ENCODE results near the gene HAAO.
"Not testable (repeated sequence)": the region's sequence is repeated elsewhere in the genome, so short reads cannot be mapped to it uniquely, and the experiment has no call there.

HAAO gene

DNA sequence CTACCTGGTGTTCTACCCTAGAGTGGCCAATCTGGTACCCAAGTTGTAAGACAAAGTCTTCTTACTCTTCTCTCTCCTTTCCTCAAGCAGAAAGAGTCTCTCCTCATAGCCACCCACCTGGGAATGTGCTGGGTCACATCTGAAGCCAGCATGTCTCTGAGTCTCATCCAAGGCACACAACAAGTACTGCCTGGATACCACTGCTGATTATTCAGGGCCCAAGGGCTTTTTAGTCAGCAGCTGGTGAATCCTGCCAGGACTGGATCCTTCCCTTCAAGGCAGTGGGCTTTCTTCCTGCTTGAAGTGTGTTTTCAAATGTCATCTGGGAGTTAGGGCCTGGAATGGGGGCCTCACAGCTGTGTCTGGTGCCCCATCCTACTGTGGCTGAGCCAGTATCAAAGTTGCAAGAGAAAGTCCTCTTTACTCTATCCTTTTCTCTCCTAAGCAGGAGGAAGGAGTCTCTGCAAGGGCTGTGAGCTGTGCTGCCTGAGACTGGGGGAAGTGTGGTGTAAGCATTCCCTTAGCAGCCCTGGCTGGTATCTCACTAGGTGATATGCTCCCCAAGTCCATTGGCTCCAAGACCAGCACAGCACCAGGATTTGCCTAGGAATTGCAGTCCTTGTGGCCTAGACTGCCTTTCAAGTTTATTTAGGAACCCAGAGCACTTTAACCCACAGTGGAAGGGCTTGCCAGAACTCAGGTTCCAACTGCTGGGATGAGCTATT is 55.6 kb downstream of the HAAO start:
- Histone ChIP-seq H3F3A (ENCODE audit: insufficient read depth, low read length) (no peaks in the 10 kb centered on the region), H3K4me2 (ENCODE audit: low read depth, low read length) (no peak overlapping the region), H2AFZ (ENCODE audit: low read length) (no peak overlapping the region), H3K36me3 (replicated peaks; ENCODE audit: insufficient read depth, low read length) (no peaks in the 10 kb centered on the region), H3K9ac (ENCODE audit: low read length) (no peak overlapping the region), H3K27me3 (replicated peaks; ENCODE audit: insufficient read depth, low read length) (no peaks in the 10 kb centered on the region), H3K79me2 (ENCODE audit: low read length) (no peaks in the 10 kb centered on the region), H3K9me2 (replicated peaks; ENCODE audit: insufficient read depth, low read length) (no peaks in the 10 kb centered on the region; the same call in 1 of the 2 replicates), H3K4me3 (ENCODE audit: low read length) (no peak overlapping the region), H3K27ac (ENCODE audit: low read length) (no peak overlapping the region), H3K4me1 (ENCODE audit: low read length) (no peaks in the 10 kb centered on the region), H3K9me3 (replicated peaks; ENCODE audit: insufficient read depth, low read length) (no peaks in the 10 kb centered on the region), H4K20me1 (ENCODE audit: insufficient read depth, low read length) (no peaks in the 10 kb centered on the region)
- TF ChIP-seq EZH2phosphoT487 (IDR thresholded peaks at IDR 0.05; ENCODE audit: low read length) (no peak), EZH2 (optimal IDR thresholded peaks at IDR 0.05; ENCODE audit: low read depth, low read length) (no peak), CTCF (IDR thresholded peaks at IDR 0.05; ENCODE audit: low read length) (no peak)
- DNase-seq = no peak

- no peak overlapping the region for H3K9ac ChIP-seq (ENCODE audit: low read length)
- H3K27me3 ChIP-seq (replicated peaks; ENCODE audit: insufficient read depth, low read length) = no peaks in the 10 kb centered on the region
- DNase-seq = no peak
- no peak overlapping the region for H2AFZ ChIP-seq (ENCODE audit: low read length)
- no peaks in the 10 kb centered on the region for H3K9me2 ChIP-seq (replicated peaks; ENCODE audit: insufficient read depth, low read length)
- no peaks in the 10 kb centered on the region for H3K36me3 ChIP-seq (replicated peaks; ENCODE audit: insufficient read depth, low read length)
- no peaks in the 10 kb centered on the region for H3F3A ChIP-seq (ENCODE audit: insufficient read depth, low read length)
- no peaks in the 10 kb centered on the region for H4K20me1 ChIP-seq (ENCODE audit: insufficient read depth, low read length)
- TF ChIP-seq CTCF (IDR thresholded peaks at IDR 0.05; ENCODE audit: low read length) = no peak
- TF ChIP-seq EZH2phosphoT487 (IDR thresholded peaks at IDR 0.05; ENCODE audit: low read length) = no peak
- no peak for TF ChIP-seq EZH2 (optimal IDR thresholded peaks at IDR 0.05; ENCODE audit: low read depth, low read length)
- H3K27ac ChIP-seq (ENCODE audit: low read length) = no peak overlapping the region
- H3K4me3 ChIP-seq (ENCODE audit: low read length) = no peak overlapping the region
- H3K9me3 ChIP-seq (replicated peaks; ENCODE audit: insufficient read depth, low read length) = no peaks in the 10 kb centered on the region
- H3K79me2 ChIP-seq (ENCODE audit: low read length) = no peaks in the 10 kb centered on the region
- H3K4me2 ChIP-seq (ENCODE audit: low read depth, low read length) = no peak overlapping the region
- H3K4me1 ChIP-seq (ENCODE audit: low read length) = no peaks in the 10 kb centered on the region
Observed at GRCh38 chr2:42733852-42734251, 58.5 kb downstream of the HAAO start.

DNA sequence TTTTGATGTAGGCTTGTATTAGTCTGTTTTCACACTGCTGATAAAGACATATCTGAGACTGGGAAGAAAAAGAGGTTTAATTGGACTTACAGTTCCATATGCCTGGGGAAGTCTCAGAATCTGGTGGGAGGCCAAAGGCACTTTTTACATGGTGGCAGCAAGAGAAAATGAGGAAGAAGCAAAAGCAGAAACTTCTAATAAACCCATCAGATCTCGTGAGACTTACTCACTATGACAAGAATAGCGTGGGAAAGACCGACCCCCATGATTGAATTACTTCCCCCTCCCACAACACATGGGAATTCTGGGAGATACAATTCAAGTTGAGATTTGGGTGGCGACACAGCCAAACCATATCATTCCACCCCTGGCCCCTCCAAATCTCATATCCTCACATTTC is 61.1 kb downstream of the HAAO start:
- H3K9me3 ChIP-seq (replicated peaks; ENCODE audit: insufficient read depth, low read length); H3K4me2 ChIP-seq (ENCODE audit: low read depth, low read length); H4K20me1 ChIP-seq (ENCODE audit: insufficient read depth, low read length); H3K36me3 ChIP-seq (replicated peaks; ENCODE audit: insufficient read depth, low read length); H3F3A ChIP-seq (ENCODE audit: insufficient read depth, low read length); DNase-seq; H3K27me3 ChIP-seq (replicated peaks; ENCODE audit: insufficient read depth, low read length); H3K27ac ChIP-seq (ENCODE audit: low read length); H3K9ac ChIP-seq (ENCODE audit: low read length); H2AFZ ChIP-seq (ENCODE audit: low read length); H3K9me2 ChIP-seq (replicated peaks; ENCODE audit: insufficient read depth, low read length); H3K4me3 ChIP-seq (ENCODE audit: low read length); H3K79me2 ChIP-seq (ENCODE audit: low read length); H3K4me1 ChIP-seq (ENCODE audit: low read length): not testable (repeated sequence)

GRCh38 chr2:42726680-42727079 is 65.7 kb downstream of the HAAO start:
- Histone ChIP-seq H3K36me3 (replicated peaks; ENCODE audit: insufficient read depth, low read length) (no peaks in the 10 kb centered on the region), H2AFZ (ENCODE audit: low read length) (no peak overlapping the region), H3K4me1 (ENCODE audit: low read length) (no peaks in the 10 kb centered on the region), H3K27me3 (replicated peaks; ENCODE audit: insufficient read depth, low read length) (no peaks in the 10 kb centered on the region), H3K9ac (ENCODE audit: low read length) (no peak overlapping the region), H3K4me2 (ENCODE audit: low read depth, low read length) (no peak overlapping the region), H3K9me3 (replicated peaks; ENCODE audit: insufficient read depth, low read length) (no peaks in the 10 kb centered on the region), H3F3A (ENCODE audit: insufficient read depth, low read length) (no peaks in the 10 kb centered on the region), H3K4me3 (ENCODE audit: low read length) (no peak overlapping the region), H3K9me2 (replicated peaks; ENCODE audit: insufficient read depth, low read length) (no peaks in the 10 kb centered on the region), H3K79me2 (ENCODE audit: low read length) (no peaks in the 10 kb centered on the region), H4K20me1 (ENCODE audit: insufficient read depth, low read length) (no peaks in the 10 kb centered on the region), H3K27ac (ENCODE audit: low read length) (no peak overlapping the region)
- no peak for DNase-seq
- no peak for TF ChIP-seq EZH2 (optimal IDR thresholded peaks at IDR 0.05; ENCODE audit: low read depth, low read length)
- TF ChIP-seq EZH2phosphoT487 (IDR thresholded peaks at IDR 0.05; ENCODE audit: low read length) = no peak
- TF ChIP-seq CTCF (IDR thresholded peaks at IDR 0.05; ENCODE audit: low read length) = no peak

Data from MM.1S (cell line).